SK-N-SH treated with all-trans-retinoic acid at 6 μM for 48 hours (cell line): Measurements from ENCODE around the gene DEDD.
A peak's percentile ranks its signal among the peaks of the same experiment; 100 is the strongest.

Experiments
- ATAC-seq: fragments of 200-7000 bp; cut with Tn5 transposase; 3 replicates; pipeline ENCODE4 v1.9.1; 2020; ENCODE audit warnings: mild to moderate bottlenecking, moderate library complexity
- ARNTL ChIP-seq: fragments of 450-650 bp; formaldehyde crosslinking; IDR thresholded peaks from 2 replicates; pipeline ENCODE4 v1.5.0; 2020; ENCODE audit warnings: low read depth, mild to moderate bottlenecking, moderate library complexity, borderline replicate concordance
- BACH2 ChIP-seq: fragments of 250-450 bp; sonication (Bioruptor Pico); IDR thresholded peaks from 2 replicates; pipeline ENCODE4 v1.9.0; 2021; ENCODE audit warnings: mild to moderate bottlenecking, borderline replicate concordance
- CSDC2 ChIP-seq: fragments of 250-450 bp; sonication (Bioruptor Pico); IDR thresholded peaks from 2 replicates; pipeline ENCODE4 v1.5.0; 2020; ENCODE audit warnings: mild to moderate bottlenecking, moderate library complexity
- ESRRG ChIP-seq: fragments of 250-450 bp; sonication (Bioruptor Pico); IDR thresholded peaks from 2 replicates; pipeline ENCODE4 v1.6.1; 2021; ENCODE audit warnings: mild to moderate bottlenecking
- GLIS3 ChIP-seq: fragments of 250-450 bp; sonication (Bioruptor Pico); IDR thresholded peaks from 2 replicates; pipeline ENCODE4 v1.5.0; 2020; ENCODE audit warnings: mild to moderate bottlenecking, moderate library complexity
- OSR1 ChIP-seq: fragments of 250-450 bp; sonication (Bioruptor Pico); IDR thresholded peaks from 2 replicates; pipeline ENCODE4 v1.8.0; 2022; ENCODE audit warnings: moderate library complexity, mild to moderate bottlenecking, inconsistent platforms
- PATZ1 ChIP-seq: fragments of 250-450 bp; sonication (Bioruptor Pico); IDR thresholded peaks from 2 replicates; pipeline ENCODE4 v1.8.0; 2020; ENCODE audit warnings: mild to moderate bottlenecking, moderate library complexity, borderline replicate concordance
- PPARA ChIP-seq: fragments of 250-450 bp; sonication (Bioruptor Pico); IDR thresholded peaks from 2 replicates; pipeline ENCODE4 v1.5.0; 2020; ENCODE audit warnings: mild to moderate bottlenecking, borderline replicate concordance
- RARB ChIP-seq: fragments of 250-450 bp; sonication (Bioruptor Pico); IDR thresholded peaks from 2 replicates; pipeline ENCODE4 v1.8.0; 2021; ENCODE audit warnings: mild to moderate bottlenecking, moderate library complexity
- SNAI2 ChIP-seq: fragments of 250-450 bp; sonication (Bioruptor Pico); IDR thresholded peaks from 2 replicates; pipeline ENCODE4 v1.5.0; 2020; ENCODE audit warnings: mild to moderate bottlenecking, moderate library complexity
- TCF4 ChIP-seq: fragments of 250-450 bp; sonication (Bioruptor Pico); IDR thresholded peaks from 2 replicates; pipeline ENCODE4 v1.8.0; 2021; ENCODE audit warnings: mild to moderate bottlenecking, moderate library complexity, borderline replicate concordance
- ZNF565 ChIP-seq: fragments of 450-650 bp; formaldehyde crosslinking; conservative IDR thresholded peaks from 2 replicates; pipeline ENCODE4 v1.5.0; 2020; ENCODE audit warnings: low read depth, mild to moderate bottlenecking, moderate library complexity
- ZNF70 ChIP-seq: fragments of 450-650 bp; formaldehyde crosslinking; IDR thresholded peaks from 2 replicates; pipeline ENCODE4 v1.5.0; 2020; ENCODE audit warnings: mild to moderate bottlenecking, moderate library complexity
- TF ChIP-seq, protein P1 (sequence below): fragments of 250-450 bp; sonication (Bioruptor Pico); IDR thresholded peaks from 2 replicates; pipeline ENCODE4 v1.8.0; 2021; ENCODE audit warnings: low read depth, mild to moderate bottlenecking, moderate library complexity, borderline replicate concordance
- TF ChIP-seq, protein P2 (sequence below): fragments of 250-450 bp; sonication (Bioruptor Pico); IDR thresholded peaks from 2 replicates; pipeline ENCODE4 v1.5.1; 2021; ENCODE audit warnings: mild to moderate bottlenecking, moderate library complexity
- TF ChIP-seq, protein P3 (sequence below): fragments of 250-450 bp; sonication (Bioruptor Pico); IDR thresholded peaks from 2 replicates; pipeline ENCODE4 v1.5.1; 2020; ENCODE audit warnings: low read depth, mild to moderate bottlenecking, moderate library complexity

DEDD gene

DNA sequence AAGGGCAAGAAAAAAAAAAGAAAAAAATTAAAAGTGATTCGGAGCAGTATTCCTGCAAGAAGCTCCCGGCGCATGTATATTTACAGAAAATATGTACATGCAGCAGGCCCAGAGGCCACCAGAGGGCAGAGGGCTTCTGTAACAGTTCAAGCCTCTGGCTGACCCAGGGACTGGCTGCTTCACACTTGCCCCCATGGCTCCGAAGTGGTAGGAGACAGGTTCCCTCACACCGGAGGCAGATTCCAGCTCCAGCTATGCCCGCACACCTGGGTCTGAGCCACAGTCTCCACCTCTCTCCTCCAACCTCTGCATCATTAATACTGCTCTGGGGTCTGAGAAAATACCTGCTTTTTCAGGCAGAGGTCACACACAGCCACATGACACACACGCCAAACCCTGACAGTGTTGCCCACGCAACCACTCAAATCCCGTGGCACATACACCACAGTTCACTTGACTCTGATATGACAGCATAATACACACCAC lies 60.5 kb downstream of the DEDD start:
- ATAC-seq, result peak; percentile 82
- TF ChIP-seq PPARA (CRISPR knock-in tag) (no peak), ARNTL (no peak), ZNF70 (CRISPR knock-in tag) (no peak), BACH2 (CRISPR knock-in tag) (no peak), RARB (CRISPR knock-in tag) (no peak), ESRRG (no peak), OSR1 (CRISPR knock-in tag) (no peak), TCF4 (CRISPR knock-in tag) (no peak), CSDC2 (no peak), ZNF565 (no peak), GLIS3 (CRISPR knock-in tag) (no peak), PATZ1 (no peak), SNAI2 (CRISPR knock-in tag) (no peak)
- TF ChIP-seq, protein P1, sequence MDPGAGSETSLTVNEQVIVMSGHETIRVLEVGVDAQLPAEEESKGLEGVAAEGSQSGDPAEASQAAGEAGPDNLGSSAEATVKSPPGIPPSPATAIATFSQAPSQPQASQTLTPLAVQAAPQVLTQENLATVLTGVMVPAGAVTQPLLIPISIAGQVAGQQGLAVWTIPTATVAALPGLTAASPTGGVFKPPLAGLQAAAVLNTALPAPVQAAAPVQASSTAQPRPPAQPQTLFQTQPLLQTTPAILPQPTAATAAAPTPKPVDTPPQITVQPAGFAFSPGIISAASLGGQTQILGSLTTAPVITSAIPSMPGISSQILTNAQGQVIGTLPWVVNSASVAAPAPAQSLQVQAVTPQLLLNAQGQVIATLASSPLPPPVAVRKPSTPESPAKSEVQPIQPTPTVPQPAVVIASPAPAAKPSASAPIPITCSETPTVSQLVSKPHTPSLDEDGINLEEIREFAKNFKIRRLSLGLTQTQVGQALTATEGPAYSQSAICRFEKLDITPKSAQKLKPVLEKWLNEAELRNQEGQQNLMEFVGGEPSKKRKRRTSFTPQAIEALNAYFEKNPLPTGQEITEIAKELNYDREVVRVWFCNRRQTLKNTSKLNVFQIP (CRISPR knock-in tag), result no peak
- TF ChIP-seq, protein P2, sequence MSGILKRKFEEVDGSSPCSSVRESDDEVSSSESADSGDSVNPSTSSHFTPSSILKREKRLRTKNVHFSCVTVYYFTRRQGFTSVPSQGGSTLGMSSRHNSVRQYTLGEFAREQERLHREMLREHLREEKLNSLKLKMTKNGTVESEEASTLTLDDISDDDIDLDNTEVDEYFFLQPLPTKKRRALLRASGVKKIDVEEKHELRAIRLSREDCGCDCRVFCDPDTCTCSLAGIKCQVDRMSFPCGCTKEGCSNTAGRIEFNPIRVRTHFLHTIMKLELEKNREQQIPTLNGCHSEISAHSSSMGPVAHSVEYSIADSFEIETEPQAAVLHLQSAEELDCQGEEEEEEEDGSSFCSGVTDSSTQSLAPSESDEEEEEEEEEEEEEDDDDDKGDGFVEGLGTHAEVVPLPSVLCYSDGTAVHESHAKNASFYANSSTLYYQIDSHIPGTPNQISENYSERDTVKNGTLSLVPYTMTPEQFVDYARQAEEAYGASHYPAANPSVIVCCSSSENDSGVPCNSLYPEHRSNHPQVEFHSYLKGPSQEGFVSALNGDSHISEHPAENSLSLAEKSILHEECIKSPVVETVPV (CRISPR knock-in tag), result no peak
- TF ChIP-seq, protein P3, sequence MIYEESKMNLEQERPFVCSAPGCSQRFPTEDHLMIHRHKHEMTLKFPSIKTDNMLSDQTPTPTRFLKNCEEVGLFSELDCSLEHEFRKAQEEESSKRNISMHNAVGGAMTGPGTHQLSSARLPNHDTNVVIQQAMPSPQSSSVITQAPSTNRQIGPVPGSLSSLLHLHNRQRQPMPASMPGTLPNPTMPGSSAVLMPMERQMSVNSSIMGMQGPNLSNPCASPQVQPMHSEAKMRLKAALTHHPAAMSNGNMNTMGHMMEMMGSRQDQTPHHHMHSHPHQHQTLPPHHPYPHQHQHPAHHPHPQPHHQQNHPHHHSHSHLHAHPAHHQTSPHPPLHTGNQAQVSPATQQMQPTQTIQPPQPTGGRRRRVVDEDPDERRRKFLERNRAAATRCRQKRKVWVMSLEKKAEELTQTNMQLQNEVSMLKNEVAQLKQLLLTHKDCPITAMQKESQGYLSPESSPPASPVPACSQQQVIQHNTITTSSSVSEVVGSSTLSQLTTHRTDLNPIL, result no peak
